Stomach smooth muscle (tissue), 2 donors: ENCODE data around the gene FXYD3.
A peak's percentile ranks its signal among the peaks of the same experiment; 100 is the strongest.
"Not testable (repeated sequence)": the region's sequence is repeated elsewhere in the genome, so short reads cannot be mapped to it uniquely, and the experiment has no call there.

Source experiments
- H3K27ac ChIP-seq: one replicate; pipeline ENCODE4 v1.7.0; 2013; ENCODE audit warnings: mild to moderate bottlenecking, low read length, inconsistent platforms
- H3K27me3 ChIP-seq, 2 donors: one replicate each; pipeline ENCODE4 v1.7.0; 2013; ENCODE audit warnings: low read length in 2 of 2; ENCODE audit not compliant: insufficient read depth in 2 of 2, control insufficient read depth in 1 of 2
- H3K36me3 ChIP-seq, 2 donors: one replicate each; pipeline ENCODE4 v1.7.0; 2013; ENCODE audit warnings: low read length in 2 of 2; ENCODE audit not compliant: control insufficient read depth in 2 of 2, insufficient read depth in 2 of 2
- H3K4me1 ChIP-seq: one replicate; pipeline ENCODE4 v1.7.0; 2013; ENCODE audit warnings: low read length; ENCODE audit not compliant: control insufficient read depth, insufficient read depth
- H3K4me3 ChIP-seq, 2 donors: one replicate each; pipeline ENCODE4 v1.7.0; 2013; ENCODE audit warnings: low read length in 2 of 2
- H3K9ac ChIP-seq, 2 donors: one replicate each; pipeline ENCODE4 v1.7.0; 2013; ENCODE audit warnings: low read length in 2 of 2, mild to moderate bottlenecking in 1 of 2
- H3K9me3 ChIP-seq, 2 donors: one replicate each; pipeline ENCODE4 v1.7.0; 2013; ENCODE audit warnings: low read length in 2 of 2; ENCODE audit not compliant: control insufficient read depth in 2 of 2
- donor health status: healthy.
- donor health status: Pancreatic carcinoma.

FXYD3 gene

GRCh38 chr19:35143818-35144217 lies 28.2 kb downstream of the FXYD3 start:
- peaks cover 41 to 52% of the 10 kb centered on the region in 2 donors for H3K27me3 ChIP-seq
- no peak overlapping the region for H3K9ac ChIP-seq
- no peak overlapping the region for H3K4me3 ChIP-seq
- no peaks in the 10 kb centered on the region for H3K9me3 ChIP-seq
- H3K4me1 ChIP-seq = peaks cover 23% of the 10 kb centered on the region
- no peak overlapping the region for H3K27ac ChIP-seq
- H3K36me3 ChIP-seq = no peaks in the 10 kb centered on the region

- Histone ChIP-seq H3K9me3 (no peaks in the 10 kb centered on the region), H3K36me3 (no peaks in the 10 kb centered on the region), H3K4me3 (no peak overlapping the region), H3K27me3 (peaks cover 37 to 48% of the 10 kb centered on the region in 2 donors), H3K27ac (no peak overlapping the region), H3K4me1 (peaks cover 22% of the 10 kb centered on the region), H3K9ac (no peak overlapping the region)
Measured at GRCh38 chr19:35144259-35144599, 28.6 kb downstream of the FXYD3 start.

GRCh38 chr19:35144600-35145436 lies 29.2 kb downstream of the FXYD3 start:
- H3K27me3 ChIP-seq = peaks cover 31 to 42% of the 10 kb centered on the region in 2 donors
- no peak overlapping the region for H3K9ac ChIP-seq
- no peaks in the 10 kb centered on the region for H3K36me3 ChIP-seq
- no peaks in the 10 kb centered on the region for H3K9me3 ChIP-seq
- H3K27ac ChIP-seq = no peak overlapping the region
- no peak overlapping the region for H3K4me3 ChIP-seq
- H3K4me1 ChIP-seq = peaks cover 17% of the 10 kb centered on the region

- Histone ChIP-seq H3K4me1 (peaks cover 6% of the 10 kb centered on the region), H3K27me3 (peaks cover 25 to 35% of the 10 kb centered on the region in 2 donors), H3K9me3 (no peaks in the 10 kb centered on the region), H3K27ac (no peak overlapping the region), H3K36me3 (no peaks in the 10 kb centered on the region), H3K4me3 (no peak overlapping the region), H3K9ac (no peak overlapping the region)
Measured at GRCh38 chr19:35146746-35147459, 31.3 kb downstream of the FXYD3 start.

GRCh38 chr19:35149463-35149862 lies 33.8 kb downstream of the FXYD3 start:
- H3K27me3 ChIP-seq = peaks cover 25 to 28% of the 10 kb centered on the region in 2 donors
- no peak overlapping the region for H3K9ac ChIP-seq
- no peak overlapping the region for H3K27ac ChIP-seq
- H3K36me3 ChIP-seq = no peaks in the 10 kb centered on the region
- no peak overlapping the region for H3K4me3 ChIP-seq
- H3K4me1 ChIP-seq = peaks cover 8% of the 10 kb centered on the region
- H3K9me3 ChIP-seq = no peaks in the 10 kb centered on the region

GRCh38 chr19:35150445-35150844 lies 34.8 kb downstream of the FXYD3 start:
- peaks cover 29 to 32% of the 10 kb centered on the region in 2 donors for H3K27me3 ChIP-seq
- peaks cover 14% of the 10 kb centered on the region for H3K4me1 ChIP-seq
- no peak overlapping the region for H3K9ac ChIP-seq
- no peak overlapping the region for H3K27ac ChIP-seq
- H3K4me3 ChIP-seq = no peak overlapping the region
- no peaks in the 10 kb centered on the region for H3K36me3 ChIP-seq
- H3K9me3 ChIP-seq = no peaks in the 10 kb centered on the region

GRCh38 chr19:35151273-35152065 lies 35.8 kb downstream of the FXYD3 start:
- Histone ChIP-seq H3K27me3 (peaks cover 36 to 37% of the 10 kb centered on the region in 2 donors), H3K9ac (no peak overlapping the region)

GRCh38 chr19:35153129-35153522 lies 37.5 kb downstream of the FXYD3 start:
- H3K9me3 ChIP-seq, H3K27ac ChIP-seq, H3K9ac ChIP-seq, H3K4me3 ChIP-seq, H3K36me3 ChIP-seq: not testable (repeated sequence)
- peaks cover 14% of the 10 kb centered on the region for H3K4me1 ChIP-seq
- H3K27me3 ChIP-seq = peaks cover 36 to 39% of the 10 kb centered on the region in 2 donors

More at GRCh38 chr19:35151273-35152065, 35.8 kb downstream of the FXYD3 start:
- no peak overlapping the region for H3K27ac ChIP-seq
- H3K4me1 ChIP-seq = peaks cover 14% of the 10 kb centered on the region
- no peaks in the 10 kb centered on the region for H3K36me3 ChIP-seq
- no peak overlapping the region for H3K4me3 ChIP-seq
- H3K9me3 ChIP-seq = no peaks in the 10 kb centered on the region

- no peaks in the 10 kb centered on the region for H3K36me3 ChIP-seq
- H3K9ac ChIP-seq = peak overlapping the region in 1 of 2 donors; percentile 22
- H3K4me3 ChIP-seq = peak overlapping the region; percentile 27 to 69
- peaks cover 14% of the 10 kb centered on the region for H3K4me1 ChIP-seq
- H3K27me3 ChIP-seq = peaks cover 36 to 39% of the 10 kb centered on the region in 2 donors
- no peaks in the 10 kb centered on the region for H3K9me3 ChIP-seq
- H3K27ac ChIP-seq = no peak overlapping the region
Measured at GRCh38 chr19:35153701-35154524, 38.3 kb downstream of the FXYD3 start.
